ENCODE data around the gene TLK1. TPM values are rescaled to one million over a fixed set of nuclear protein-coding genes. Genes with fewer than 3 reads are reported as not detected.

TLK1 gene
- total RNA-seq, 1 experiment from 2014 or later: 79.1 TPM

DNA sequence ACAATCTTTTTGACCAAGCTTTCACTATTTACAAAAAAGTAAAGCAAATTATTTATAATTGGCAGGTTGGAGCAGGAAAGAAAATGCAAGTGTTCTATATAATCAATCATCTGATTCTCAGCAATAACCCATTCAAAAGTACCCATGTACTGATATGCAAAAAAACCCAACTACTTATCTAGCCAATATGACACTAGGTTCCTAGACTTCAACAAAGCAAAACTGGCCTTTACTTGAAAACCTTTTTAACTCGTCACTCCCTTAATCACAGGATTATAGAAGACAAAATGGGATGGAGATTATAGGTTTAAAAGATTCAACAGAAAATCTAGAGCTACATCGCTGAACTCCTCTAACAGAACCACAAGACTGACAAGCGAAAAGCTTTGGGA lies 3.6 kb downstream of the TLK1 start:
- ChIA-PET POLR2A (ENCODE audit: low non-redundant PET) (no interaction called here), CTCF (no interaction called here)
- peaks cover 57% of the 10 kb centered on the region for H3K4me1 ChIP-seq (ENCODE audit: insufficient read depth, low read length, poor library complexity, severe bottlenecking)
- no peaks in the 10 kb centered on the region for H3K27me3 ChIP-seq (replicated peaks; ENCODE audit: insufficient read depth, low read depth, low read length, poor library complexity)
- TF ChIP-seq, protein P1, sequence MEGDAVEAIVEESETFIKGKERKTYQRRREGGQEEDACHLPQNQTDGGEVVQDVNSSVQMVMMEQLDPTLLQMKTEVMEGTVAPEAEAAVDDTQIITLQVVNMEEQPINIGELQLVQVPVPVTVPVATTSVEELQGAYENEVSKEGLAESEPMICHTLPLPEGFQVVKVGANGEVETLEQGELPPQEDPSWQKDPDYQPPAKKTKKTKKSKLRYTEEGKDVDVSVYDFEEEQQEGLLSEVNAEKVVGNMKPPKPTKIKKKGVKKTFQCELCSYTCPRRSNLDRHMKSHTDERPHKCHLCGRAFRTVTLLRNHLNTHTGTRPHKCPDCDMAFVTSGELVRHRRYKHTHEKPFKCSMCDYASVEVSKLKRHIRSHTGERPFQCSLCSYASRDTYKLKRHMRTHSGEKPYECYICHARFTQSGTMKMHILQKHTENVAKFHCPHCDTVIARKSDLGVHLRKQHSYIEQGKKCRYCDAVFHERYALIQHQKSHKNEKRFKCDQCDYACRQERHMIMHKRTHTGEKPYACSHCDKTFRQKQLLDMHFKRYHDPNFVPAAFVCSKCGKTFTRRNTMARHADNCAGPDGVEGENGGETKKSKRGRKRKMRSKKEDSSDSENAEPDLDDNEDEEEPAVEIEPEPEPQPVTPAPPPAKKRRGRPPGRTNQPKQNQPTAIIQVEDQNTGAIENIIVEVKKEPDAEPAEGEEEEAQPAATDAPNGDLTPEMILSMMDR (conservative IDR thresholded peaks at IDR 0.05; ENCODE audit: low read depth, low read length): no peak
- no peak for TF ChIP-seq EZH2 (IDR thresholded peaks at IDR 0.05; ENCODE audit: borderline replicate concordance, low read depth, low read length, poor library complexity, severe bottlenecking)
- no peak for DNase-seq (ENCODE audit: low spot score)
- intact Hi-C loops (cut with micrococcal nuclease; ENCODE audit: unreplicated experiment): no loop called here
- no peaks in the 10 kb centered on the region for H3K9me3 ChIP-seq (ENCODE audit: low read depth, low read length, poor library complexity, severe bottlenecking)
- no TSS peak for BruUV-seq (replicated peaks)
- H3K27ac ChIP-seq (ENCODE audit: low read depth, low read length, poor library complexity, severe bottlenecking): no peak overlapping the region
- H3K36me3 ChIP-seq (ENCODE audit: insufficient read depth, low read length, poor library complexity, severe bottlenecking): no peaks in the 10 kb centered on the region
- H3K4me3 ChIP-seq (ENCODE audit: low read depth, low read length, poor library complexity, severe bottlenecking): no peak overlapping the region

DNA sequence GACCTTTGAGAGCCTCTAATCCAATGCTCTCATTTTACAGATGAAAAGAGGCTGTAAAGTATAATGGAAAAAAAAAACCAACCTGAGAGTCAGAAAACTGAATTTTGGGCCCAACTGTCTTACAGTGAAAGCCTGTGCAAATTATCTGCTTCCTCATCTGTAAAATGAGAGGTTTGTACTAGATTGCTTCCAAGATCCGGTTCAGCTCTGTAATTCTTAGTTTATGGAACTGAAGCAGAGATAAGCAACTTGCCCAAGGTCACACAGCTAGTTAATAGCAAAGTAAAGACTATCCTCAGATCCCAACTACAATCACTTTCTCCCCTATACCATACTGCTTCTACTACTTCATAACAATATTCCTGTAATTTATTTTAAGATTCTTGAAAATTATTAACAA lies 6.3 kb downstream of the TLK1 start:
- Histone ChIP-seq H3K4me3 (ENCODE audit: low read depth, low read length, poor library complexity, severe bottlenecking) (no peak overlapping the region), H3K27me3 (replicated peaks; ENCODE audit: insufficient read depth, low read depth, low read length, poor library complexity) (no peaks in the 10 kb centered on the region), H3K36me3 (ENCODE audit: insufficient read depth, low read length, poor library complexity, severe bottlenecking) (no peaks in the 10 kb centered on the region), H3K9me3 (ENCODE audit: low read depth, low read length, poor library complexity, severe bottlenecking) (no peaks in the 10 kb centered on the region), H3K4me1 (ENCODE audit: insufficient read depth, low read length, poor library complexity, severe bottlenecking) (peaks cover 51% of the 10 kb centered on the region), H3K27ac (ENCODE audit: low read depth, low read length, poor library complexity, severe bottlenecking) (no peak overlapping the region)
- ChIA-PET POLR2A (ENCODE audit: low non-redundant PET) (no interaction called here), CTCF (no interaction called here)
- intact Hi-C loops (cut with micrococcal nuclease; ENCODE audit: unreplicated experiment): no loop called here
- BruUV-seq (replicated peaks): no TSS peak
- DNase-seq (ENCODE audit: low spot score): no peak
- TF ChIP-seq EZH2 (IDR thresholded peaks at IDR 0.05; ENCODE audit: borderline replicate concordance, low read depth, low read length, poor library complexity, severe bottlenecking): no peak
- TF ChIP-seq, protein P1 (conservative IDR thresholded peaks at IDR 0.05; ENCODE audit: low read depth, low read length): no peak

DNA sequence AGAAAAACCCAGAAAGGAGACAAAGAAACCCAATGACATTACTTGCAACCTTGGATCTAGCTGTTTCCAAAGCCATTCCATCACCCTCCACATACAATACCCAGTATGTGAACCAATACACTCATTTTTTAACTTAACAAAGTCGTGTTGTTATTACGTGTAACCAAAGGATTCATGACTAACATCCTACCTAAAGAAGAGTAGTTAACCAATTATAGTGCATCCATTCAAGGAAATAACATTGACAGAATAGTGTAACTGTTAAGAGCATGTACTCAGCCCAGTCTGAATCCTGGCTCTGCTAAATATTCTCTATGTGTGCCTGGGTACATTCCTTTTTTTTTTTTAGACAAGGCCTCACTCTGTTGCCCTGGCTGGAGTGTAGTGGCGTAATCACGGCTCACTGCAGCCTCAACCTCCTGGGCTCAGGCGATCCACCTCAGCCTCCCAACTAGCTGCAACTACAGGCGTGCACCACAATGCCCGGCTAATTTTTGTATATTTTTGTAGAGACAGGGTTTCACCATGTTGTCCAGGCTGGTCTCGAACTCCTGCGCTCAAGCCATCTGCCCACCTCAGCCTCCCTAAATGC lies 9.9 kb downstream of the TLK1 start:
- peaks cover 27% of the 10 kb centered on the region for H3K4me1 ChIP-seq (ENCODE audit: insufficient read depth, low read length, poor library complexity, severe bottlenecking)
- TF ChIP-seq, protein P1 (conservative IDR thresholded peaks at IDR 0.05; ENCODE audit: low read depth, low read length): no peak
- no peak for TF ChIP-seq EZH2 (IDR thresholded peaks at IDR 0.05; ENCODE audit: borderline replicate concordance, low read depth, low read length, poor library complexity, severe bottlenecking)
- intact Hi-C loops (cut with micrococcal nuclease; ENCODE audit: unreplicated experiment): no loop called here
- no peak for DNase-seq (ENCODE audit: low spot score)
- H3K27me3 ChIP-seq (replicated peaks; ENCODE audit: insufficient read depth, low read depth, low read length, poor library complexity): no peaks in the 10 kb centered on the region
- H3K36me3 ChIP-seq (ENCODE audit: insufficient read depth, low read length, poor library complexity, severe bottlenecking): no peaks in the 10 kb centered on the region
- POLR2A ChIA-PET (ENCODE audit: low non-redundant PET): no interaction called here
- CTCF ChIA-PET: interaction anchor here (0.5 kb wide), 1 partner anchor 160 kb away, joined by 3 read pairs; no protein-coding TSS in a partner anchor
- no peak overlapping the region for H3K27ac ChIP-seq (ENCODE audit: low read depth, low read length, poor library complexity, severe bottlenecking)
- H3K4me3 ChIP-seq (ENCODE audit: low read depth, low read length, poor library complexity, severe bottlenecking): no peak overlapping the region
- no TSS peak for BruUV-seq (replicated peaks)
- H3K9me3 ChIP-seq (ENCODE audit: low read depth, low read length, poor library complexity, severe bottlenecking): no peaks in the 10 kb centered on the region
